GM19035 (cell line): Measurements from ENCODE around the gene MT4.
"Not testable (repeated sequence)": the region's sequence is repeated elsewhere in the genome, so short reads cannot be mapped to it uniquely, and the experiment has no call there.

Experiments
- ATAC-seq: cut with Tn5 transposase; IDR thresholded peaks from one replicate; pipeline ENCODE4 v1.9.1; 2021; ENCODE audit not compliant: unreplicated experiment

The MT4 gene

DNA sequence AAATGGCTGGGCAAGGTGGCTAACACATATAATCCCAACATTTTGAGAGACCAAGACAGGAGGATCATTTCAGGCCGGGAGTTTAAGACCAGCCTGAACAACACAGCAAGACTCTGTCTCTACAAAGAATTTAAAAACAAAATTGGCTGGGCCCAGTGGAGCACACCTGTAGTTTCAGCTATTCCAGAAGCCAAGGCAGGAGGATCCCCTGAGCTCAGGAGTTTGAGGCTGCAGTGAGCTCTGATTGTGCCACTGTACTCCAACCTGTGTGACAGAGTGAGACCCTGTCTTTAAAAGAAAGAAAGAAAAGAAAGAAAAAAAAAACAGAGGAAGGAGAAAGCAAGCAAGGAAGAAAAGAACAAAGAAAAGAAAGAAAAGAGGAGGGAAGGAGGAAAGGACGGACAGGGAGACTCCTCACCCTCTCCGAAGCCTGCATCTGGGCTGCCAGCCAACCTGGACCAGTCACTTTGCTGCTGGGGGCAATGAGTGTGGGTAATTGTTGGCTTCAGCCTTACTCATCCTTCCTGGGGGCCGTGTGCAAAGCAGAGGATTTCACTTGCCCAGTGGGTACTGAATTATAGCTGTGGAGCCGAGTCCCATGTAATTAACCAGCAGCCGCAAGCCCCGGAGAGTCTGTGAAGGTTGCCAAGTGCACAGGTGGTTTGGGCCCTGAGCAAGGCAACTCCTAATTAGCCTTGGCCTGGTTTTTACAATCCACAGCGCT is 6.7 kb upstream of the MT4 start:
- ATAC-seq: no peak

DNA sequence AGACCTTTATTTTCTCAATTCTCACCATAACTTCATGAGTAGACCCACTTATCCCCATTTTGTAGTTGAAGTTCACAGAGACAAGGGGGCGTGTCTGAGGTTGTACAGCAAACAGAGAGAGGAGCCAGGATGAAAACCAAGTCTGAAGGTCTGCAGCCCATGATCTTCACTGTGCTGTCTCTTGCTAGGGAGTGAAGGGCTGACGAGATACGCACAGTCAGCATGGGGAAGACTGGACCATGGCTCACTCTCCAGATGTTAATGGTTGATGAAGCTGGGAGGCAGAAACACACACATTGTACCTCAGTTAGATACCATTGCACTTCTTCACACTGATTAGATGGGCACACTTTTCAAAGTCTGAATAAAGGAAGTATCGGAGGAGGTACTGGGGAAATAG is 5.8 kb upstream of the MT4 start:
- no peak for ATAC-seq

GRCh38 chr16:56560447-56560846 is 4.4 kb upstream of the MT4 start:
- ATAC-seq: no peak

- no peak for ATAC-seq
Observed at GRCh38 chr16:56561126-56561525, 3.7 kb upstream of the MT4 start.

DNA sequence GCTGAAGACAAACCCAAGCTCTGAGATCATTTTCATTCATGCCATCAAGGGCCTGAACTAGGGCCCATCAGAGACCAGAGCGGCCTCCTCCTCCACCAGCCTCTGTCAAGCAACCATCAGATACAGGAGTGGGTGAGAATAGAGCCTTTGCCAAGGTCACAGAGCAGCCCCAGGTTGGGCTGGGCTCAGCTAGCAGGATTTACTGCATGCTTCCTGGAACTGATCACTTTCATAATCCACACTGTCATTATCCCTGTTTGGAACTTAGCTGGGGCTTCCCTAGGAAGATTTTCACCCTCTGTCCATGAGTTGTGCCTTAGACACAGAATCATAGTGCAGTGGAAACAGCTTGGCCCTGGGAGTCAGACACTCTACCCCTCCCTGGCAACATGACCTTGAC is 5.1 kb downstream of the MT4 start:
- no peak for ATAC-seq

DNA sequence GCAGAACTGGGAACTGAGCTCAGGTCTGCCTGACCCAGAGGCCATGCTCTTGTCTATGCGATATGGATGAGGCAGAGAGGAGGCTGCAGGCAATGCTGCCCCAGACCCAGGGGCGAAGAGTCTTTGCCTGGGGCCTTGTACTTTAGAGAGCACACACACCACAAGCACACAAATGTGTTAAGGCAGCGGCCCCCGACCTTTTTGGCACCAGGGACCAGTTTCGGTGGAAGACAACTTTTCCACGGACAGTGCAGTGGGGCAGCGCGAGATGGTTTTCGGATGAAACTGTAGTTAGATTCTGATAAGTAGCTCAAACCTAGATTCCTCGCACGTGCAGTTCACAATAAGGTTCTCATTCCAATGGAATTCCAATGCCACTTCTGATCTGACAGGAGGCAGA is 6.7 kb downstream of the MT4 start:
- no peak for ATAC-seq

- ATAC-seq: no peak
Observed at GRCh38 chr16:56574625-56575024, 9.8 kb downstream of the MT4 start.

DNA sequence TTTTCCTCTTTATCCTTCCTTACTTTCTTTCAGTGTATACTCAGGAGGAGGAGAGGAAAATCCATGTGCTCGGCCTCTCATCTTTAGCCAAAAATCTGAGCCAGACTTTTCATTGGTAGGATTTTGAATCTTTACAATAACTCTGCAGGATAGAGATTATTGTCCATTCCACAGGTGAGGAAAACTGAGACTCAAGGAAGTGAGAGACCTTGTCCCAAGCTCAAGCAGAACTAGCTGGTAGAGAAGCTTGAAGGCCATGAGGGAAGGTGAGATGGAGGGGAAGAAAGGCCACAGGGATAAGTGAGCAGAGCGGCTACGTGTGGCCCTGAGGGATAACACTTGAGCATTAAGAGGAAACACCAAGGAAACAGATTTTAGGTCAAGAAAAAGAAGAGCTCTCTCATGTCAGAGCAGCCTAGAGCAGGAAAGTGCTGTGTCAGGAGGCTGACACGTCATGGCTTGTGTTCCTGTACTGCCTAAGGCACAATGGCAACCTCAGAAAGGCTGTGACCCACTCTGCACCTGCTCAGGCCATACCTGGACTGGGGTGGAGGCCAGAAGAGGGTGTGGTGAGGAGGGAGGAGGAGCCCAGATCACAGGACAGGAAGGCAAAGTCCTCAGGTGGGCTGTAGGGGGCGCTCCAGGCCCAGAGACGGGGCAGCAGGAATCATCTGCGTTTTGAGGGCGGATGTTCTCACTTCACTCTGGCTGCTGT is 11.9 kb downstream of the MT4 start:
- ATAC-seq: peak; percentile 90

DNA sequence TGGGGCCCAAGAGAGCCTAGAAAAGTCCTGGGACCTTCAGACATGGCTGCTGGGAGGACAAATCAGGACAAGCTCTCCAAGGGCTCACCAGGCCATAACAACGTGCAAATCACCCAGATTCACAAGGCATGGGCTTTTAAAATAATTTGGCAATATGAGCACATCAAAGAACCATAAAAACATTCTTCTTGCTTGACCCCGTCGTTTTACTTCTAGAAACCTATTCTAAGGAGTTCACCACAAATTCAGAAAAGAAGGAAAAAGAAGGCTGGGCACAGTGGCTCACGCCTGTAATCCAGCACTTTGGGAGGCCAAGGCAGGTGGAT is 12.4 kb downstream of the MT4 start:
- ATAC-seq: no peak

DNA sequence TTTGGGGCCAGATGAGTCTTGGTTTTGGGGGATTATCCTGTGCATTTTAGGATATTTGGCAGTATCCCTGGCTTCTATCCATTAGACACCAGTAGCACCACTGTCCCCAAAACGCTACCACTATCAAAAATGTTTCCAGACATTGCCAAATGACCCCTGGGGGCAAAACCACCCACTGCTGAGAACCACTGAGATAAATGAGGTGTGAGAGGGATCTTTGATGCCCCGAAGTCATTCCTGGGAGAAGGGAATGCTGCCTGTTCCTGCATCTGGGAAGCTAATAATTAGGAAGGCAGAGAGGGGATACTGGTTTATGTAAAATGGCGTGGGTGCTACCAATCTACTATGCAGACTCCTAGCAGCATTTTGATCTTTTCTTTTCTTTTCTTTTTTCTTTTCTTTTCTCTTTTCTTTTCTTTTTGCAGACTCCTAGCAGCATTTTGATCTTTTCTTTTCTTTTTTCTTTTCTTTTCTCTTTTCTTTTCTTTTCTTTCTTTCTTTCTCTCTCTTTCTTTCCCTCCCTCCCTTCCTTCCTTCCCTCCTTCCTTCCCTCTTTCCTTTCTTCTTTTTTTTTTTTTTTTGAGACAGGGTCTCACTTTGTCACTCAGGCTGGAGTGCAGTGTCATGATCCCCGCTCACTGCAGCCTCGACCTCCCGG is 15.6 kb downstream of the MT4 start:
- no peak for ATAC-seq

DNA sequence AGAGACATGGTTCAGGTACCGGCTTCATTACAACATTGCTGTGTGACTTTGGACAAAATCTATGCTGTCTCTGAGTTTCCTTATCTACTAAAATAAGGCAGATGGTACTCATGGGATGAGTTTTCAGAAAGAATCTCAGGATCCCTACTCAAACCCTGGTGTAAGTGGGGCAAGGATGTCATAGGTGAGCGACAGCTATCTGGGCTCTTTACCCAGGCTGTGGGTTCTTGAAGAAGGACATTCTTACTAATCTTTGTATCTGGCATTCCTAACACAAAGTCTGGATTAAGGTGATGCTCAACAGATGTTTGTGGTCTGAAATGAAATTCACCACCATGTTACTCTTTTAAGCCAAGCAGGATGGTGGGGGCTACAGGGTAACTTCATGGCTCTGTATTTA is 18.0 kb downstream of the MT4 start:
- ATAC-seq: not testable (repeated sequence)

DNA sequence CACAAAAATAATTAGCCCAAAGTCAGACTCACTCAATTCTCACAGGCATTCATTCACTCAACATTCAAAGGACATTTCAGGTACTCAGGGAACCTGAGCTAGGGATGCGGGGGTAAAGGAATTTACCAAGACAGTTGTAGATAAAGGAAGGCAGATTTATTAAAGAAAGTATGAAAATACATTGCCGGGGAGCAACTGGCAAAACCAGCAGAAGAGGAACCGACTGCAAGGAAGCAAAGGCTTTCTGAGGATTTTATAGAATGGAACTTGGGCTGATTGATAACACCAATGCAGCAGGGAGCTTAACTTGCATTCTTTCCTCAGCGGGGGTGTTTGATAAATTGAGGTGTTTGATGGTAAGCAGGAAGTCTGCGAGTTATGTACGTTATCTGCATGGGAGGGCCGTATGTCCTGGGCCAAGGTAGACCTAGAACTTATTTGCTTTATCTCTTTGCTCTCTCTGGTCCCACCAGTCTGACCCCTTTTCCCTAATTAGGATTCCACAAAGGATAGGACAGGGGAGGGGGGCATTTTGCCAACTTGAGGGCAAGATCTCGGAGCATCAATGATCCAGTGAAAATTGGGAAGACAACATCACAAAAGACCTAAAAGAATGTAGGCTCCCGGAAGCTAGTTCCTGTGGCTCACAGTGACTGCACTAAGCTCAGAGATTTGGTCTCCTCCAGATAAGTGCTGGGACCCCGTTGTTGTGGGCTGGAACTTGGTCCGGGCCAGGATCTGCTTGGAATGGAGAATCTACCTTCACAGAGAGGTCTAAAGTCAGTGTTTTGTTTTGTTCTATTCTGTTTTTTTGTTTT is 18.7 kb downstream of the MT4 start:
- ATAC-seq: no peak

- no peak for ATAC-seq
Observed at GRCh38 chr16:56584276-56584675, 19.4 kb downstream of the MT4 start.

DNA sequence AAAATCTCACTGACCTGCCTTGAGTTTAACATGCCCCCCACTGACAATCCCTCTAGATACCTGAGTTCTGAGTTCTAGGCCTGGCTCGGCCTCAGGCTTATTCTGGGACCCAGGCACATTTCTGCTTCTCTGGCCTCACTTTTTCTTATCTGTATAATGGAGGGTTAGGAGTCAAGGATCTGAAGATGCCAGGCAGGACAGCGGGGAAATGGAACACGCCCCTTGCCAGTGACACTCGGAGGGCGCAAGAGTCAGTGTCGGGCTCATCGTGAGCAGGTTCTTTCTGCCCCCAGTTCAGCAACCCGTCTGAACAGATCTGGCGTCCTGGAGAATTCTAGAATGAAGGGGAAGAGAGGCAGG is 23.9 kb downstream of the MT4 start:
- no peak for ATAC-seq

DNA sequence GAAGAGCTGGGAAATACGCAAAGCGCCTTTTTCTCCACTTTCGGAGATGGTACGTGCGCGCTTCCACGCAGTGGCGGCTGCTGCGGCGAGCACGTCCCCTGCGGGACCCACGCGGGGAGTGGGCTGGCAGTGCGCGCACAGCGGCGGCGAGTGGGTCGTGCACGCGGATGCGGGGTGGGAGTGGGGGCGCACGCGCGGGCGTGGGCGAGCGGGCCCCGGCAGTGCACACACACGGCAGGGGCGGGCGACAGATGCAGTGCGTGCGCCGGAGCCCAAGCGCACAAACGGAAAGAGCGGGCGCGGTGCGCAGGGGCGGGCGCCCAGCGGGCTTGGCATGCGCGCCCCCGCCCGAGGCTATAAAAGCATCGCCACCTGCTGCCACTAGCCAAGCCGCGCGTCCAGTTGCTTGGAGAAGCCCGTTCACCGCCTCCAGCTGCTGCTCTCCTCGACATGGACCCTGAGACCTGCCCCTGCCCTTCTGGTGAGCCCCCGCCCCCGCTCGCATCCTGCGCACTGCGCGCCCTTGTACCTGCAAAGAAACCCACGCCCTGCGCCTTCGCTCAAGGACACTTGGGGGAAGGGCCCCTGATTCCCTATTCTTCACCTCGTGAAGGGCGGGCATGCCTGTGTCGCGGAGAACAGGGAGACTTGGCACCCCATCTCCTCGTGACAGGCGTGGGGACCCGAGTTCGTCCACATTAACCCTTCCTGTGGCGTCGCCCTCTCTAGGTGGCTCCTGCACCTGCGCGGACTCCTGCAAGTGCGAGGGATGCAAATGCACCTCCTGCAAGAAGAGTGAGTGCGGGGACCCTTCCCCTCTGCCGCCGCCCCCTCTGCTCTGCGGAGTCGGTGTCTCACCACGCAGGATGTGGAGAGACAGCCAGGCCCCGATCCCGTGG is 24.5 kb downstream of the MT4 start, which contains the start of gene MT3:
Gene MT3 (plus strand): TSS at position 388 of the 899 bp plus-strand sequence. CDS start 63 bp downstream, at position 451.
- no peak for ATAC-seq

DNA sequence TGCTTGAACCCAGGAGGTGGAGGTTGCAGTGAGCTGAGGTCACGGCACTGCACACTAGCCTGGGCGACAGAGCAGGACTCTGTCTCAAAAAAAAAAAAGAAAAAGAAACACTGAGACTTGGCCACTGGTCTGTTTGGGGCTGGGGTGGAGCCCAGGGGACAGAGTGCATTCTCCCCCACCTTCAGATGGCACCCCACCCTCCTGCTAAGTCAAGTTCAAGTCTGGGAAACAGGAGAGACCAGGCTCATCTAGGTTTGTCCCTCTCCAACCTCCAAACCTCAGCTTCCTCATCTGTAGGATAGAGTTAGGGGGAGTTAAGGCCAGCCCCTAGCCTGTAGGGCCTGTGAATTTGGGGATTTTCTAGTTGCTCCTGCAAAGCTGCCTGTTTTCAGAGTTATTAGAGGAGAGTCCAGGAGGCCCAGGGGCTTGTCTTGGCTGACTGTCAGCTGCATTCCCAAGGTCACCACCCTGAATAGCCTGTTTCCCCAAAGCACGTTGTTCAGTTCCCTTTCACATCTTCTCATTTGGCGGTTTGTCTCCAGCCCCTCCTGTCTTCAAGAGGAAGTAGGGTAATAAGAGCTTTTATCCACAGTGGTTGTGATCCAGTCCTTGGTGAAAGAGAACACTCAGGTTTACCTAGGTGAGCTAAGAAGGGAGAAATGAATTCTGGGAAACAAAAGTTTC is 26.6 kb downstream of the MT4 start:
- no peak for ATAC-seq

GRCh38 chr16:56593573-56594291 is 28.9 kb downstream of the MT4 start:
- no peak for ATAC-seq

- ATAC-seq: no peak
Observed at GRCh38 chr16:56594292-56594619, 29.4 kb downstream of the MT4 start.

DNA sequence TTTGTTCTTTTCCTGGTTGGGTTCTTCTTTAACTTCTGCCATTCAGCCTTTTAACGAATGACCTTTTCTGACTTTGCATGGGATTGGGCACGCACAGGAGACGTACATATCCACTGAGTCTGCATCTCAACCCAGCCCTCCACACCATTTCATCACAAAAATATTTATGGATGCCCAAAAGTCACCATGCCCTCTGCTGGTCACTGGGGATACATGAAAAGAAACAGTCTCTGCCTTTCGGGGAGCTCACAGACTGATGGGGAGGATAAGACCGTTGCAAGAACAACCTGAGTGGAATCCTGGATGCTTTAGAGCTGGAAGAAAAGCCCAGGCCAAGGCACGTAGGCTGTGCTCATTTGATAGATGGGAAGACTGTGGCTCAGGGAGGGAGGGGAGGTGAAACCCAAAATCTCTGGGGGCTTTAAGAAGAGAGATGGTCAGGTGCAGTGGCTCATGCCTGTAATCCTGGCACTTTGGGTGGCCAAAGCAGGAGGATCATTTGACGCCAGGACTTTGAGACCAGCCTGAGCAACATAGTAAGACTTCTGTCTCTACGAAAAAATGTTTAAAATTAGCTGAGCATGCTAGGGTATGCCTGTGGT is 35.6 kb downstream of the MT4 start:
- ATAC-seq: no peak
